IPS-11a (cell line): ENCODE measurements around the gene PHACTR3.

Experiments
- H3K4me3 ChIP-seq: one replicate; pipeline ENCODE4 v1.5.1; 2013; ENCODE audit warnings: low read depth, low read length, control low read depth

PHACTR3 gene

DNA sequence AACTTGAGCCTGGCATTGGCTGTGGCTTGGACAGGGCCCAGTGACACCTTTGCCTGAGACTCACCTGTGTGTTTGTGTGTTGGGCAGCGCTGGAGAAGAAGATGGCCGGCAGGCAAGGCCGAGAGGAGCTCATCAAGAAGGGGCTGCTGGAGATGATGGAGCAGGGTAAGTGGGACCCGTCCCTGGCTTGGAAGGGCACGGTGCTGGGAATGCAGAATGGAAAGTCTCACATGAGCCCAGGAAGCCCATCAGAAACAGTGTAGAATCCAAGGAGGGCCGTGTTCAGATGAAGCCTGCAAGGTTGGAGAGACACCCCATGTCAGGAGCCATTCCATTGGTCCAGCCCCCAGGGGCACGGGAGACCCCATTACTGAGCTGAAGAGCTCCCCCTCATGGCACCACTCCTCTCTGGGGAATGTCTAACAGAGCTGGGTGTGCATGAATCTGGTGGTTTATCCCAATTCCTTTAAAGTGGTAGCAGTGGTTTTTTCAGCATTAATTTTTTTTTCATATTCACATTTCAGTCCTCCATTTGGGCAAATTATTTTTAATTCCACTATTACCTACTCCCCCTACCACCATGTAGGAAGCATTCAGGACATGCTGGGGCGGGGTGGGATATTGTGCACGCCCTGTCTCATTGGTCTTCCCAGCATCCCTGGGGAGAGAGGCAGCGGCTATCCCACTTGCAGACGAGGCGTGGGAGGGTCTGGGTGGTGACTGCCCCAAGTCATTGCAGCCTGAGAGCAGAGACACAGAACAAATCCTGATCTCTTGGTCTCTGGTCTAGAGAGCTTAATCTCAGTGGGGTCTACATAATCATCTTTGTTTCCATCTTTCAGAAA, 143.6 kb downstream of the PHACTR3 start:
- H3K4me3 ChIP-seq, result no peak overlapping the region

DNA sequence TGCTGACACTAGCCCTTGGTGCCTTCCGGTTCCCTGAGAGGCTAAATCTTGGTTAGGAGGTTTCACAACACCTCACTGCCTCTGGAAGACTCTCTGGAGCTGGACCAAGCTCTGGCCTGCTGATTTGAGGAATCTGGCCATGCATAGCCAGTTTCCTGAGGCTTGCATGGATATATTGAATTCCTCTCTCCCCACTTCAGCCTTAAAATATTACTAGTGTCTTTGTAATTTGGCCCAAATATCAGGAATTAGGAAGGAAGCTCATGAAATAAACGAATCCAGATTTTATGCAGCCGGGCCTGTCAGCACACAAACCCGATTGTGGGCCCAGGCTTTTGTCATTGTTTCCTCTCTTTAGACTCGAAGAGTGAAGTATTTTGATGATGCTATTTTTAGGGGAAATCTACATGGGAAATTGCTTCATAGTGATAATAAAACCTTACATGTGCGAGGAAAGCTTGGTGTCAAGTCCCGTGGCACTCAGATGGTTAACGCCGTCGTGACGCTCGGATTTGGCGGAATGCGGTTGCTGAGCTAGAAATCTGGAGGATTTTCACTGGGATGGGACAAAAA, 144.4 kb downstream of the PHACTR3 start:
- H3K4me3 ChIP-seq, result no peak overlapping the region

DNA sequence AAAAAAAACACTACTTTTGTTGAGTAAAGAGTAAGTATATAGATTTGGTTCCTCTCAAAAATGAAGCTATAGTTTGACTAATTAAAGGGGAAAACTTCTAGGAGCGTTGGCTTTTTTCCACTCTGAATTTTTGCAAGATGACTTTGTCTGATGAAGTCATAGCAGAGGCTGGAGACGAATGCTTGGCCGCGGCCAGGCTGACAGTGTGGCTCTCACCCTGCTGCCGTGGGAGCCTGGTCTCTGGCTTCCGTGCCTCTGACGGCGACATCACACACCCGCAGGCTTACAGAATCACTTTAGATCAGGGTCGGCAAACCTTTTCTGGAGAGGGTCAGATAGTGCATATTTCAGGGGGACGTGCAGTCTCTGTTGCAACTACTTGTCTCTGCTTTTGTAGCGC, 145.0 kb downstream of the PHACTR3 start:
- no peak overlapping the region for H3K4me3 ChIP-seq

GRCh38 chr20:59750209-59750840, 146.0 kb downstream of the PHACTR3 start:
- H3K4me3 ChIP-seq, result no peak overlapping the region

- no peak overlapping the region for H3K4me3 ChIP-seq
Observed at GRCh38 chr20:59751075-59751711, 146.9 kb downstream of the PHACTR3 start.

GRCh38 chr20:59752101-59752586, 147.8 kb downstream of the PHACTR3 start:
- H3K4me3 ChIP-seq, result no peak overlapping the region

GRCh38 chr20:59752704-59753460, 148.5 kb downstream of the PHACTR3 start:
- H3K4me3 ChIP-seq, result no peak overlapping the region

DNA sequence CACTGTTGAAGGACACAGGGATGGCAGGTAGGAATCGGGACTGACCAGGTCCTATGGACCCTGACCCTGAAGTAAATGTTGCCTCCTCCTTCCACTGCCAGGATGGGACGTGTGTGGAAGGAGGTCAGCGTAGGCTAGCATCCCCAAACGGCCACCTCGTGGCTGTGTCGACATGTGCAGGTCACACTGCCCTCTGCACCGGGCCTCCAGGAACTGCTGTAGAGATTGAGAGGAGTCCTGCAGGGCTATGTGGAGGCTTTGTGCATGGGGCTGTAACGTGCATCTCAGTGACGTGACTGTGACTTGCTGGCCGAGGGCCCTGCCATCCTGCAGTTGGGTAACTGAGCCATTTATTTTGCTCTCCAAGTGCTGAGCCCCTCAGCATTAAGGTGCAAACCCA, 149.5 kb downstream of the PHACTR3 start:
- no peak overlapping the region for H3K4me3 ChIP-seq

GRCh38 chr20:59754551-59754950, 150.2 kb downstream of the PHACTR3 start:
- no peak overlapping the region for H3K4me3 ChIP-seq

DNA sequence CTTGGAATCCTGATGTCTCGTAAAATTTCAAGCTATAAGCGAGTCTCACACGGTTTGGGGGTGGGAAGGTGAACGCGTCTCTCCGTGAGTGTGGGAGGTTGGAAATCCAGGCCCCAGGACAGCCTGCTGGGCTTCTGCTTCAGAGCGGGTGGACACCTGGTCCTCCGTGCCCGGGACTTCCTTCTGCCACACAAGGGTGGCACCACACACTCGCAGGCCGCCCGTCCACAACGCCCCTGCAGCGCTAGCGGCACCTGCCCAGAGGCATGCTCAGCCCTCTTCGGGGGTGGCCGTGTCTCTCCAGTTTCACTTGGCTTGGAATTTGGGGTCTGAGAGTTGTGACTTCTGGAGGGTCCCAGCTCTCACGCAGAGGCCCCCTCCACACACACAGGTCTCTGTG, 151.9 kb downstream of the PHACTR3 start:
- no peak overlapping the region for H3K4me3 ChIP-seq

DNA sequence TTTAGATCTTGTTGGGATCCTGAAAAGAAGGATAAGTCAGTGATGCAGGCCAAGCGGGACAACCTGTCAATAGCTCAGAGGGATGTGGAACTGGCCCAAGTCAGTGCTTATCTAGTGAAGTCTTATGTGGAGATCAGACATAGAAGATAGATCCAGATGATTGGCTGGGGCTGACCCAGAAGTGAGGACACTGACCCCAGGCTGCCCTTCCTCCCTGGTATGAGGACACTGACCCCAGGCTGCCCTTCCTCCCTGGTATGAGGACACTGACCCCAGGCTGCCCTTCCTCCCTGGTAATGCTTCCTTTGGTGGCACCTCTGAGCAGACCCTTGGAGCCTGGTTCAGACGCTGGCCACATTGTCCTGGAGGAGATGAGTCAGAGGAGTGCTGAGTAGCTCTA, 159.7 kb downstream of the PHACTR3 start:
- H3K4me3 ChIP-seq, result no peak overlapping the region

DNA sequence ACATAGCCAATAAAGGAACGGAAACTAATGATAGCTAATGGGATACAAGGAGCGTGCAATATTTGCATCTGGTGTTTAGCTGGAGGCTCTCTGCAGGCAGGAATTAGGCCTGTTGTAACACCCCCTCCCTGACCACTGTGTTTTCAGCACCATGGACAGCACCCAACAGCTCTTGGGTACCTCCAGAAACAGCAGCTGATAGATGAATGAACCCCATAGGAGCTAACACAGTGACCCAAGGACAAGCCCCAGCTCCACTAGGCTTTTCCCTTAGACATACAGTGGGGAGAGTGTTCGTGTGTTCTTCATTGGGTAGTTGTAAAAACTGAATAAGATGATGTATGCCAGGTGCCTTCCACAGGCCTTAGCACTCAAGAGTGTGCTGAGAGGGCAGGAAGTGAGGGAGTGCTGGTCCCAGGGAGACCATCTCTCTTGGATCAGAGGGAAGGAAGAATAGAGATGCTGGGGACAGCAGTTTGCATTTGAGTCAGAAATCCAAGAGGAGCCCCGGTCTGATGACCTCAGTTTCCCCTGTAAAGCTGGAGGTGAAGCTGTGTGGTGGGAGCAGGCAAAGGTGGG, 161.3 kb downstream of the PHACTR3 start:
- H3K4me3 ChIP-seq, result no peak overlapping the region

- no peak overlapping the region for H3K4me3 ChIP-seq
Observed at GRCh38 chr20:59767656-59768055, 163.3 kb downstream of the PHACTR3 start.

DNA sequence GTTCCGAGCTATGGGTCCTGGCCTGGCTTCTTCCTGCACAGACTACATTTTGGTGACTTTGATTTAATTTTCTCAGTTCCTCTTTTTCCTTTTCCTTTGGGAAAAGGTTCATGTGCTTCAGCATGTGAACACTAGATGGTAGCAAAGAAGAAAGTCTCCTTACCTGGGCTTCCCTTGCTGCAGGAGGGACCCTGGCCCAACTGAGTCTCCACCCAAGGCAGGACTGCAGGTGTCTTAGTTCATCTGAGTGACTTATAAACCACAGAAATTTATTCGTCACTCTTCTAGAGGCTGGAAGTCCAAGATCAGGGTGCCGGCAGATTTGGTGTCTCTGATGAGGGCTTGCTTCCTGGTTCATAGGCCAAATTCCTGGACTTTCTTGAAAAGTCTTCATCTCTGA, 165.9 kb downstream of the PHACTR3 start:
- no peak overlapping the region for H3K4me3 ChIP-seq

- no peak overlapping the region for H3K4me3 ChIP-seq
Observed at GRCh38 chr20:59770851-59771250, 166.5 kb downstream of the PHACTR3 start.

DNA sequence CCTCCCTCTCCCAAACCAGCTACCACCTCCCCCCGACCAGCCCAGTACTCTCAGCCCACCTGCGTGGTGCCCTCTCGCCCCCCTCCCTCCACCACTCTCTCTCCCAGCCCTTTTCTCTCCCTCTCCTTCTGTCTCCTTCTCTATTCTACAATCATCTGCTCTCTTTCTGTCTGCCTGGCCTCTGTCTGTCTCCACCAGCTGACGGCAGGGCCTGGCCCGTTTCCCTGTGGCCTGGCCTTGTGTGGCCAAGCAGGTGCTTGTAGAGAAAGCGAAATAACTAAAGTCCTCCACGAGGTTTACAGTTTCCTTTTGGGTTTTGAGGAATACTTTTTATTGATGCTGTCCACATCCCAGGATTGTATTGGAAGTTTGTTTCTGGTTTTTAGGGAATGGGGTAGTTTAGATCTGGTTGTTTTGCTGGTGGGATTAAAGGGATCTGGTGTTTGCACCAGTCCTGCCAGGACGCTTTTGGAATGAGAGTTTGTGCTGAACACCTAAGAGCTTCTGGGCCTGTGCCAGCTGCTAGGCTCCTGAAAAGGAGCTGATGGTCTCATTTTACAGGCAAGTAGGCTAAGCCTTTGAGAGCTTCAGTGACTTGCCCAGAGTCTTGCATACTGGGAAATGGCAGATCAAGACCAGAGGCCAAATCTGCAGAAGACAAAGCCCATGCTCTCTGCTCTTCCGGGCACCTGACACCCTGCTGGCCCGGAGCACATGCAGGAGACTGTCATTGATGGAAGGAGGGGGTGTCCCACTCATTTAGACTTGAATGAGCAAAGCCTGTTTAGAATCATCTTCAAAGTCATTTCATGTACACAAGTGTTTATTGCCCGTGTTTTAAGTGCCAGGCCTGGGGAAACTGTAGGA, 167.4 kb downstream of the PHACTR3 start:
- no peak overlapping the region for H3K4me3 ChIP-seq

DNA sequence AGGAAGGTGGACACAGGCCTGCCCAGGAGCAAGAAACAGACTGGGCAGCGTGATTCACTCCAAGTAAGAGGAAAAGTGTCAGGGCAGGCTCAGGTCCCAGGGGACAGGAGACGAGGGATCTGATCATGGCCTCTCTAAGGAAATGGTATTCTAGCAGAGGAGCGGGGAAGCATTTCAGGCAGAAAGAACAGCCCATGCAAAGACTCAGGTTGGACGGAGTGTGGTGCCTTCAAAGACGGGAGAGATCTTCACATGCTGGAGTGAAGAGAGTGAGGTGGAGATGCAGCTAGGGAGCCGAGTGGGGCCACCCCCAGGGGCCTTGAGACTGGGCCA, 168.0 kb downstream of the PHACTR3 start:
- no peak overlapping the region for H3K4me3 ChIP-seq

DNA sequence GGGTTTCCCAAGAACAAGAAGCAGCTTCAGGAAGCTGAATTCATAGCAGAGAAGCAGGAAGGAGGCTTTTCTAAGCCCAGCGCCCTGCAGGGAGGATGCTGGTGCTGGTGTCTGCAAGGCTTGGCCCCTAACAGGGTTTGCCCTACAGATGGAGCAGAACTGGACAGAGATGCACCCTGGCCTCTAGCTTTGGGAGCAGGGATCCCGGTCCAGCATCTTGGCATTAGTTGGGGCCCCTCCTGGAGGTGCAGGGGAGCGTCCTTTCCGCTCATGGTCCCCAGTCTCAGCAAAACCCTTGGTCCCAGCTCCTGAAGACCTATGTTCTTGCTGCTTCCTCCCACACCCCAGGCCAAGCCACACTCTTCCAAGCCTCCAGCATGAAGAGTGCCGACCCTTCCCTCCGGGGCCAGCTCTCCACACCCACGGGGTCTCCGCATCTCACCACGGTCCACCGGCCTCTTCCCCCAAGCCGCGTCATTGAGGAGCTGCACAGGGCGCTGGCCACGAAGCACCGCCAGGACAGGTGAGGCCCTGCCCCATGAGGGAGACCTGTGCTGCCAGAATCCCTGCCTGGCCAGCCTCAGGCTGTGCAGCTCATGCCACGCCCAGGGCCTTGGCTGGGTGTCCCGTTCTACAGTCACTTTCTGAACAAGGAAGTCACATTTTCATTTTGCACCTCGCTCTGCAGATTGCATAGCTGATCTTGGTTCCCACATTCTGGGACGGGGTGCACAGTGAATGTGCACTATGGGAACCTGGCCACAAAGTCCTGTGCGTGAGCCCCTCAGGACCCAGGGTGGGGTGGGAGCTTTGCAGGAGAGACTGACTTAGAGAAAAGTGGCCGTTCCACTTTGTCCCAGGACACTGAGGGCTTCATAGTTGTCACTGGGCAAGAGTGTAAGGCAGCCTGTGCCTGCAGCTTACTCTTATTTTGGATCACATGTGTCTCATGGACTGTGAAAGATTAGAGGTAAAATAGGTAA, 168.9 kb downstream of the PHACTR3 start:
- no peak overlapping the region for H3K4me3 ChIP-seq
